Epithelial cell of esophagus (primary cell): ENCODE data around the gene MBD1.

Experiments used
- DNase-seq: peaks from one replicate; pipeline ENCODE4 v3.0.0; 2010; ENCODE audit warnings: low read depth
- H3K4me3 ChIP-seq: 2 replicates; pipeline ENCODE4 v1.5.1; 2011; ENCODE audit warnings: mild to moderate bottlenecking, low read length, control low read depth
- TF ChIP-seq, protein P1 (sequence below): IDR thresholded peaks from 2 replicates; pipeline ENCODE4 v1.5.1; 2011; ENCODE audit warnings: low read depth, mild to moderate bottlenecking, low read length, control low read depth, inconsistent platforms; ENCODE audit not compliant: insufficient read depth; ENCODE audit errors: missing control alignments

Gene MBD1, protein sequence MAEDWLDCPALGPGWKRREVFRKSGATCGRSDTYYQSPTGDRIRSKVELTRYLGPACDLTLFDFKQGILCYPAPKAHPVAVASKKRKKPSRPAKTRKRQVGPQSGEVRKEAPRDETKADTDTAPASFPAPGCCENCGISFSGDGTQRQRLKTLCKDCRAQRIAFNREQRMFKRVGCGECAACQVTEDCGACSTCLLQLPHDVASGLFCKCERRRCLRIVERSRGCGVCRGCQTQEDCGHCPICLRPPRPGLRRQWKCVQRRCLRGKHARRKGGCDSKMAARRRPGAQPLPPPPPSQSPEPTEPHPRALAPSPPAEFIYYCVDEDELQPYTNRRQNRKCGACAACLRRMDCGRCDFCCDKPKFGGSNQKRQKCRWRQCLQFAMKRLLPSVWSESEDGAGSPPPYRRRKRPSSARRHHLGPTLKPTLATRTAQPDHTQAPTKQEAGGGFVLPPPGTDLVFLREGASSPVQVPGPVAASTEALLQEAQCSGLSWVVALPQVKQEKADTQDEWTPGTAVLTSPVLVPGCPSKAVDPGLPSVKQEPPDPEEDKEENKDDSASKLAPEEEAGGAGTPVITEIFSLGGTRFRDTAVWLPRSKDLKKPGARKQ

DNA sequence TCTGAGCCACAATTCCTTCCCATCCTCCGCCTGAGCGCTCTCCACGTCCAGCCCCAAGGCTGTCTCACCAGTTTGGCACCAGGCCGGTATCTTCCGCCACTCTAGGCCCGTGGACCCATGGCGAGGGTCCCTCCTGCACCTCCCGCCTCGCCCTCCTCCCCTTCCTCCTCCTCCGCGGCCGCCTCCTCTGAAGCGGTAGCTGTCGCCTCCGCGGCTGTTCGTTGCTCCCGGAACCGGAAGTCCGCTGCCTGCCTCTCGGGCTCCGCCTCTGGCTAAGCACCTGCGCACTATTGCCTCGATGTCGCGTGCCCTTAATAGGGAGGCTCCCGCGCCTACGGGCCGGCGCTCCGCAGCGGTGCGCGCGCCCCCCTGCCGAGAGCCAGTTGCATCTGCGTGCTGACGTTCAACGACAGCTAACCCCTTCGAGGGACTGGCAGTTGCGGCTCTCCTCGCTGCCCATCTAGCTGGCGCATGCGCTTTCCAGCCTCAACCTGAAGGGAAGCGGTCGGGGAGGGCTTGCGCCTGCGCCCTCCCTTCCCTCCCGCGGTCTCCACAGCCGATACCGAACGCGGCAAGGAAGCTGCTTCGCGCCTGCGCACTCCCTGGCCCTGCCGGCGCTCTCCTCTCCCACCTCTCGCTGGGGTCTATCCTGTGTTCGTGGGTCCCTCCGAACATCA lies at the start of gene MBD1:
Gene MBD1 (minus strand): TSS at position 229 of the 677 bp plus-strand sequence. CDS start 1,531 bp downstream, outside the sequence.
- H3K4me3 ChIP-seq, result peak within 1 kb of the TSS; percentile 94
- TF ChIP-seq, protein P1, sequence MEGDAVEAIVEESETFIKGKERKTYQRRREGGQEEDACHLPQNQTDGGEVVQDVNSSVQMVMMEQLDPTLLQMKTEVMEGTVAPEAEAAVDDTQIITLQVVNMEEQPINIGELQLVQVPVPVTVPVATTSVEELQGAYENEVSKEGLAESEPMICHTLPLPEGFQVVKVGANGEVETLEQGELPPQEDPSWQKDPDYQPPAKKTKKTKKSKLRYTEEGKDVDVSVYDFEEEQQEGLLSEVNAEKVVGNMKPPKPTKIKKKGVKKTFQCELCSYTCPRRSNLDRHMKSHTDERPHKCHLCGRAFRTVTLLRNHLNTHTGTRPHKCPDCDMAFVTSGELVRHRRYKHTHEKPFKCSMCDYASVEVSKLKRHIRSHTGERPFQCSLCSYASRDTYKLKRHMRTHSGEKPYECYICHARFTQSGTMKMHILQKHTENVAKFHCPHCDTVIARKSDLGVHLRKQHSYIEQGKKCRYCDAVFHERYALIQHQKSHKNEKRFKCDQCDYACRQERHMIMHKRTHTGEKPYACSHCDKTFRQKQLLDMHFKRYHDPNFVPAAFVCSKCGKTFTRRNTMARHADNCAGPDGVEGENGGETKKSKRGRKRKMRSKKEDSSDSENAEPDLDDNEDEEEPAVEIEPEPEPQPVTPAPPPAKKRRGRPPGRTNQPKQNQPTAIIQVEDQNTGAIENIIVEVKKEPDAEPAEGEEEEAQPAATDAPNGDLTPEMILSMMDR, result peak; percentile 34
- DNase-seq, result peak; percentile 96

DNA sequence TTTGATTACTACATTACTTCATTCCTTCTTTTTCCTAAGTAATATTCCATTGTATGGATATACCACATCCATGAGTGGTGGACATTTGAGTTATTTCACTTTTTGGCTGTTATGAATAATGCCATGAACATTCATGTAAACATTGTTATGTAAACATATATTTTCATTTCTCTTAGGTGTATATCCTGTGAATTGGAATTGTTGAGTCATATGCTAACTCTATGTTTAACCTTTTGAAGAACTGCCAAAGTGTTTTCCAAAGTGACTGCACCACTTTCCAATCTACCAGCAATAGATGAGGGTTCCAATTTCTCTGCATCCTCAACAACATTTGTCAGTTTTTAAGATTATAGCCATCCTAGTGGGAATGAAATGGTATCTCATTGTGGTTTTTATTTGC lies 48.9 kb upstream of the MBD1 start:
- H3K4me3 ChIP-seq, result no peak overlapping the region
- peak; percentile 4 for DNase-seq

DNA sequence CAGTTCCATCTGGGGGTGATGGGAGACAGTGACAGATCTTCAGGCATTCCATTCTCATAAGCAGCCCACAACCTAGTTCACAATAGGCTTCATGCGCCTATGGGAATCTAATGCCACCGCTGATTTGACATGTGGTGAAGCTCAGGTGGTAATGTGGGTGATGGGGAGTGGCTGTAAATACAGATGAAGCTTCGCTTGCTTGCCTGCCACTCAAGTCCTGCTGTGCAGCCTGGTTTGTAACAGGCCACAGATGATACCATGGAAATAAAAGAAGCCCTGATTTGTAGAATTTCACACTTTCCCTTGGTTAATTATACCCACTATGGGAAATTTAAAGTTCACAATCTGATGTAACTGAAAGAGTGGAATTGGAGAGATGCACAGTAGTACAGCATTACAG lies 46.7 kb upstream of the MBD1 start:
- DNase-seq, result no peak
- TF ChIP-seq, protein P1, result no peak

More for the DNA sequence above, 48.9 kb upstream of the MBD1 start:
- TF ChIP-seq, protein P1, result no peak

DNA sequence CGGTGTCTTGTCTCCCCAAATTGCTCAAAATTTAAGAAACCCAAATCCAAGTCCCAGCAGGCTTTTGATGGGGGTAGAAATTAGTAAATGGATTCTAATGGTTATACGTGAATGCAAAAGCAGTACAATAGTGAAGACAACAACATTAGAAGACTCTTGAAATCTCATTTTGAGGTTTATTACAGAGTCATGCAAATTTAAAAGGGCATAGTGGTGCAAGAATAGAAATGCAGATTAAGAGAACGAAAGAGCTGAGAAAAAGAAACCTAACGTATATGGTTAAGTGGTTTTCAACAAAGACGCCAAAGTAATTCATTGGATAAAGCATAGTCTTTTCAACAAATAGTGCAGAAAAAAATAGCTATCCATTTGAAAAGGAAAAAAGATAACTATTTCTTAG lies 39.4 kb upstream of the MBD1 start:
- H3K4me3 ChIP-seq, result no peak overlapping the region
- no peak for DNase-seq
- TF ChIP-seq, protein P1, result no peak

More for the DNA sequence above, 46.7 kb upstream of the MBD1 start:
- H3K4me3 ChIP-seq, result no peak overlapping the region

DNA sequence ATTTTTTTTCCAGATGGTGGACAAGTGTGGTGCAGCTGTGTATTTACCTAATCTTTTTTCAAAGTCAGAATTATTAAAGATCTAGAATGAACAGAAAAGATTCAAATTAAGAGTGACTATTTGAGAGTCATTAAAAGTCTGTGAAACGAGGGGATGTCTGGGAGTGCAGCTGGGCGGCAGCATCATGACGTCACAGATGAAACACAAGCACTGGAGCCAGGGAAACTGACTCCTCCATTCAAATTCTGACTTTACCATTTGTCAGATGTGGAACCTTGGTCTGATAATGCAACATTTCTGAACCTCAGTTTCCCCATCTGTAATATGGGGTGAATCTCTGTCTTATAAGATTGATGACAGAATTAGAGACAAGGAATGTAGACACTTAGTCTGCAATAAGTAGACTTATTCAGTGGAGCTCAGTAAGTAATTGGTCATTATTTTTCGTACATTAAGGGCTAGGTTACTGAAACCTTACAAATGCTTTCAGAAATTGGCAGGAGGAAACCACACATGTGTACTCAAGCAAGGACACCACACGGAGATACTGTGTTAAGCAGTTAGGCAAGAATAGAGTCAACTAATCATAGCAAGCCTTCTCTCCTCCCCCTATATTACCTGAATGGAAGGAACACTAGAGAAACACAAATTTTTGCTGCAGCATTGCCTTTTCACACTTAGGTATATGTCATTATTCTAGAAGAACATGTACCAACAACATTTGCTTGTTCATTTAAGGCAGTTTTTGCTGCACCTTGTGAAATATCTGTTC lies 34.0 kb upstream of the MBD1 start:
- H3K4me3 ChIP-seq, result no peak overlapping the region
- TF ChIP-seq, protein P1, result no peak
- DNase-seq, result no peak

DNA sequence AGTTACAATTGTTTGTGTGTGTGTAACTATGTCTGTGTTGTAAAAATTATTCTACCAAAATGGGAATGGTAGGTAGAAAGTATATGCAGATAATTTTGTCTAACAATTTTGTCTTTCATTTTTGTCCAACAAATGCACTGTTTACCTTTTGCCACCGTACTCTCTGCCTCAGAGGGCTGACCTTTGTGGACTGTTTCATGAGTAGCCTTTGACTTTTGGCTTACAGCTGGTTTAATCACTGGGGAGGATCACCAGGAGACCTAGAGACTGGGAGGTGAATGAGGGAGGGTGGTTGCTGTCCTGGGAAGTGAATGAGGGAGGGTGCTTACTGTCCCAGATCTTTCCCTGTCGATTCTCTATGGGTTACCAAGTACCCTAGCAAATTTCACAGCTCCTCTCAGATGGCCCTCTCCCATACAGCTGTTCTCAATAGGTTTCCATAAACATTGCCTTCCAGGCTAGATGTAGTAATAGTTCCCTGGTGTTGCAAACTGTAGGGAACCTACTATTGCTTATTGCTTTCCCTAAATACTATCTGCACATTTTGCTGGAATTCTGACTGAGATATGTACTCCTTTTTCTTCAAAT lies 32.6 kb upstream of the MBD1 start:
- DNase-seq, result no peak
- H3K4me3 ChIP-seq, result no peak overlapping the region
- TF ChIP-seq, protein P1, result no peak
